Stimulated activated CD8-positive, alpha-beta memory T cell treated with anti-CD3 and anti-CD28 coated beads, Interleukin-4, amount 100 ng/mL, for 4 hours (primary cell): ENCODE data around the gene TEX101.
"Not testable (repeated sequence)": the region's sequence is repeated elsewhere in the genome, so short reads cannot be mapped to it uniquely, and the experiment has no call there.

Experiments used
- DNase-seq, 2 donors: peaks; one replicate each; pipeline ENCODE4 v3.0.0-alpha.2; 2020; ENCODE audit warnings: low read depth in 2 of 2, low spot score in 1 of 2

TEX101 gene

GRCh38 chr19:43416951-43417623, 2.4 kb downstream of the TEX101 start:
- DNase-seq, result no peak

GRCh38 chr19:43420954-43421353, 6.3 kb downstream of the TEX101 start:
- no peak for DNase-seq

GRCh38 chr19:43422000-43422688, 7.5 kb downstream of the TEX101 start:
- no peak for DNase-seq

- no peak for DNase-seq
These were observed 8.0 kb downstream of the TEX101 start for GRCh38 chr19:43422689-43423066.

DNA sequence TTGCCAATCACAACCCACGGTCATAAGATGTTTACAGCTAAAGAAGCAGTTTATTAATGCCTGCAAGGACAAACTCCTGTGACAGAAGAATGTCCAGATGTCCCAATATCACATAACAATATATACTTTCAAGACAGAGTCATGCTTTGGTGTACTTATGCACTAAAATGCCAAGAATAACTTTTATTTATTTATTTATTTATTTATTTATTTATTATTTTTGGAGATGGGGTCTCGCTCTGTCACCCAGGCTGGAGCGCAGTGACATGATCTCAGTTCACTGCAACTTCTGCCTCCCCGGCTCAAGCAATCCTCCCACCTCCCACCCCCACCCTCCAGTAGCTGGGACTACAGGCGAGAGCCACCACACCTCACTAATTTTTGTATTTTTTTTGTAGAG, 9.1 kb downstream of the TEX101 start:
- DNase-seq, result no peak

GRCh38 chr19:43425567-43426392, 11.1 kb downstream of the TEX101 start:
- no peak for DNase-seq

- DNase-seq, result no peak
These were observed 14.7 kb downstream of the TEX101 start for GRCh38 chr19:43429395-43429794.

GRCh38 chr19:43430142-43430710, 15.5 kb downstream of the TEX101 start:
- no peak for DNase-seq

GRCh38 chr19:43430976-43431375, 16.3 kb downstream of the TEX101 start:
- DNase-seq, result no peak

GRCh38 chr19:43433358-43433673, 18.6 kb downstream of the TEX101 start:
- DNase-seq, result no peak

- no peak for DNase-seq
These were observed 19.0 kb downstream of the TEX101 start for GRCh38 chr19:43433689-43434088.

DNA sequence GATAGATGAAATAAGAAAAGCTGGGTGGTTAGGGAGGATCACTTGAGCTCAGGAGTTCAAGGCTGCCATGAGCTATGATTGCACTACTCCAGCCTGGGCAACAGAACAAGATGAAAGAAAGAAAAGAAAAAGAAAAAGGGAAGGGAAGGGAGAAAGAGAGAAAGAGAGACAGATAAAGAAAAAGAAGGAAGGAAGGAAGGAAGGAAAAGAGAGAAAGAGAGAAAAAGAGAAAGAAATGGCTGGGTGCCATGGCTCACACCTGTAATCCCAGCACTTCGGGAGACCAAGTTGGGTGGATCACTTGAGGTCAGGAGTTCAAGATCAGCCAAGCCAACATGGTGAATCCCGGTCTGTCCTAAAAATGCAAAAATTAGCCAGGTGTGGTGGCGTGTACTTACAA, 21.1 kb downstream of the TEX101 start:
- DNase-seq, result no peak

DNA sequence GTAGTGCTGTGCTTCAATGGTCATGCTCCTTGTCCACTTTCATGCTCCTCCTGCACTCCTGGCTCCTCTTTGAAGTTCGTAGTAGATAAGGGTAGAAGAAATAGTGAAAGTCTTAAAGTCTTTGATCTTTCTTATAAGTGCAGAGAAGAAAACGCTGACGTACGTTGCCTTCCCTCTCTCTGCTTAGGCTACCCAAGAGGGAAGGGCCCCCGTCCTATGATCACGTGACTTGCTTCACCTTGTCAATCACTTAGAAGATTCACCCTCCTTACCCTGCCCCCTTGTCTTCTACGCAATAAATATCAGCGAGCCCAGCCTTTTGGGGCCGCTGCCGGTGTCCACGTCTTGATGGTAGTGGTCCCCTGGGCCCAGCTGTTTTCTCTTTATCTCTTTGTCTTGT, 22.6 kb downstream of the TEX101 start:
- not testable (repeated sequence) for DNase-seq

DNA sequence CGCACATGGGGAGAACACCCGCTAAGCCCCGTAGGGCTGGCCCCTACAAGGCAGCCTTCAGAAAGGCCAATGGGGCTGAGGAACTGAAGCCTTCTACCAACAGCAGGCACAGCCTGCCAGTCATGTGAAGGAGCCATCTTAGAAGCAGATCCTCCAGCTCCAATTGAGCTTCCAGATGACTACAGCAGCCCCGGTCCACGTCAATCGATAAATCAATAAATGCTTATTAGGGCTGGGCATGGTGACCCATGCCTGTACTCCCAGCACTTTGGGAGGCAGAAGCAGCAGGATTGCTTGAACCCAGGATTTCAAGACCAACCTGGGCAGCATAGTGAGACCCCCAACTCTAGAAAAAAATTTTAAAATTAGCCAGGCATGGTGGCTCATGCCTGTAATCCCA, 23.0 kb downstream of the TEX101 start:
- DNase-seq, result no peak

- DNase-seq, result no peak
These were observed 23.8 kb downstream of the TEX101 start for GRCh38 chr19:43438291-43439031.

GRCh38 chr19:43439032-43439708, 24.5 kb downstream of the TEX101 start:
- no peak for DNase-seq

GRCh38 chr19:43439709-43440063, 25.0 kb downstream of the TEX101 start:
- DNase-seq, result no peak

GRCh38 chr19:43441716-43442115, 27.0 kb downstream of the TEX101 start:
- no peak for DNase-seq

DNA sequence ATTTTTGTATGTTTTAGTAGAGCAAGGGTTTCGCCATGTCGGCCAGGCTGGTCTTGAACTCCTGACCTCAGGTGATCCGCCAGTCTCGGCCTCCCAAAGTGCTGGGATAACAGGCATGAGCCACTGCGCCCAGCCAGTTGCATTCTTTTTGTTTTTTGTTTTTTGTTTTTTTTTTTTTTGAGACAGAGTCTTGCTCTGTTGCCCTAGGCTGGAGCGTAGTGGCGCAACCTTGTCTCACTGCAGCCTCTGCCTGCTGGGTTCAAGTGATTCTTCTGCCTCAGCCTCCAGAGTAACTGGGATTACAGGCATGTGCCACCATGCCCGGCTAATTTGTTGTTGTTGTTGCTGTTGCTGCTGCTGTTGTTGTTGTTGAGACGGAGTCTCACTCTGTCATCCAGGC, 29.4 kb downstream of the TEX101 start:
- not testable (repeated sequence) for DNase-seq

- no peak for DNase-seq
These were observed 30.0 kb downstream of the TEX101 start for GRCh38 chr19:43444531-43445287.
